HepG2 (cell line): ENCODE data around the gene SEPHS2. TPM values are rescaled to one million over a fixed set of nuclear protein-coding genes. Genes with fewer than 3 reads are reported as not detected.

ENCODE experiments used
- CENPT ChIP-seq: sonication (generic); formaldehyde crosslinking; IDR thresholded peaks from 2 replicates; pipeline ENCODE4 v1.8.0; 2022; ENCODE audit warnings: low read depth, mild to moderate bottlenecking, moderate library complexity, missing genetic modification reagents
- ETV5 ChIP-seq: IDR thresholded peaks from 2 replicates; pipeline ENCODE4 v1.6.1; 2018; ENCODE audit warnings: missing biosample characterization, missing genetic modification reagents, inconsistent platforms, borderline replicate concordance
- FOXC1 ChIP-seq: sonication (generic); formaldehyde crosslinking; IDR thresholded peaks from 2 replicates; pipeline ENCODE4 v1.8.0; 2022; ENCODE audit warnings: mild to moderate bottlenecking, missing genetic modification reagents, borderline replicate concordance
- GPN1 ChIP-seq: sonication (generic); formaldehyde crosslinking; IDR thresholded peaks from 2 replicates; pipeline ENCODE4 v1.5.1; 2020; ENCODE audit warnings: missing genetic modification reagents, borderline replicate concordance
- JDP2 ChIP-seq: sonication (generic); formaldehyde crosslinking; IDR thresholded peaks from 2 replicates; pipeline ENCODE4 v1.8.1; 2022; ENCODE audit warnings: missing genetic modification reagents, borderline replicate concordance
- KDM4B ChIP-seq: sonication (generic); formaldehyde crosslinking; IDR thresholded peaks from 2 replicates; pipeline ENCODE4 v1.4.0; 2020; ENCODE audit warnings: missing genetic modification reagents
- KDM5B ChIP-seq: sonication (generic); formaldehyde crosslinking; IDR thresholded peaks from 2 replicates; pipeline ENCODE4 v1.4.0; 2020; ENCODE audit warnings: missing genetic modification reagents, mild to moderate bottlenecking, borderline replicate concordance
- PCBP2 ChIP-seq: fragments of 200-400 bp; formaldehyde crosslinking; optimal IDR thresholded peaks from 2 replicates; pipeline ENCODE3; 2018; ENCODE audit warnings: low read length, low read depth; ENCODE audit not compliant: poor library complexity, severe bottlenecking
- RAD51 ChIP-seq: fragments of 450-650 bp; IDR thresholded peaks from 2 replicates; pipeline ENCODE4 v1.6.1; 2016; ENCODE audit warnings: borderline replicate concordance
- REL ChIP-seq: sonication (generic); formaldehyde crosslinking; conservative IDR thresholded peaks from 2 replicates; pipeline ENCODE4 v1.8.0; 2022; ENCODE audit warnings: mild to moderate bottlenecking, missing genetic modification reagents, moderate library complexity
- SIN3A ChIP-seq: IDR thresholded peaks from 2 replicates; pipeline ENCODE4 v1.6.1; 2011; ENCODE audit warnings: low read depth, mild to moderate bottlenecking, control low read depth, low read length, borderline replicate concordance
- TBX2 ChIP-seq: sonication (generic); formaldehyde crosslinking; IDR thresholded peaks from 2 replicates; pipeline ENCODE4 v1.5.0; 2020; ENCODE audit warnings: missing genetic modification reagents, mild to moderate bottlenecking, borderline replicate concordance
- ZFP36L1 ChIP-seq: sonication (generic); formaldehyde crosslinking; IDR thresholded peaks from 2 replicates; pipeline ENCODE4 v1.8.0; 2022; ENCODE audit warnings: mild to moderate bottlenecking, missing genetic modification reagents, moderate library complexity
- ZNF790 ChIP-seq: sonication (generic); formaldehyde crosslinking; IDR thresholded peaks from 2 replicates; pipeline ENCODE4 v1.8.0; 2022; ENCODE audit warnings: missing genetic modification reagents, mild to moderate bottlenecking, borderline replicate concordance
- polyA plus RNA-seq, 8 experiments: library from polyadenylated mRNA; depleted of rRNA in 3 of 8; stranded (reverse) in 7 of 8; unstranded in 1 of 8; fragments of >200 nt; fragmentation: Illumina TruSeq in 4 of 8; extraction: Trizol in 4 of 8; gene quantifications; 2 replicates each; pipeline versions ENCODE4 v1.2.1 to v1.2.3, GENCODE V29; 2011 to 2016; ENCODE audit warnings: low read depth in 4 of 8, missing spikeins in 1 of 8, mixed read lengths in 1 of 8; ENCODE audit not compliant: insufficient read depth in 1 of 8
- total RNA-seq, 5 experiments: library from RNA; depleted of rRNA; stranded (reverse); fragments of >200 nt; fragmentation: Illumina TruSeq; extraction: Trizol; gene quantifications; 2 replicates each; pipeline ENCODE4 v1.2.3, GENCODE V29; 2016; ENCODE audit warnings: low read depth in 1 of 5
- TF ChIP-seq, protein P1 (sequence below): sonication (generic); formaldehyde crosslinking; IDR thresholded peaks from 2 replicates; pipeline ENCODE4 v1.4.0; 2020; ENCODE audit warnings: mild to moderate bottlenecking, missing genetic modification reagents
- TF ChIP-seq, protein P2 (sequence below): sonication (generic); formaldehyde crosslinking; IDR thresholded peaks from 2 replicates; pipeline ENCODE4 v1.9.0; 2022; ENCODE audit warnings: low read depth, missing genetic modification reagents
- TF ChIP-seq, protein P3 (sequence below): sonication (generic); formaldehyde crosslinking; conservative IDR thresholded peaks from 2 replicates; pipeline ENCODE4 v1.8.0; 2022; ENCODE audit warnings: low read depth, missing genetic modification reagents
- TF ChIP-seq, protein P4 (sequence below): sonication (generic); formaldehyde crosslinking; IDR thresholded peaks from 2 replicates; pipeline ENCODE4 v1.8.0; 2022; ENCODE audit warnings: mild to moderate bottlenecking, missing genetic modification reagents, moderate library complexity

The SEPHS2 gene
- total and polyA plus RNA-seq, 2 of the 13 experiments (the other 11 are each of a cell fraction or from before 2014, with no cell fraction given) = 20.7 to 127 TPM

DNA sequence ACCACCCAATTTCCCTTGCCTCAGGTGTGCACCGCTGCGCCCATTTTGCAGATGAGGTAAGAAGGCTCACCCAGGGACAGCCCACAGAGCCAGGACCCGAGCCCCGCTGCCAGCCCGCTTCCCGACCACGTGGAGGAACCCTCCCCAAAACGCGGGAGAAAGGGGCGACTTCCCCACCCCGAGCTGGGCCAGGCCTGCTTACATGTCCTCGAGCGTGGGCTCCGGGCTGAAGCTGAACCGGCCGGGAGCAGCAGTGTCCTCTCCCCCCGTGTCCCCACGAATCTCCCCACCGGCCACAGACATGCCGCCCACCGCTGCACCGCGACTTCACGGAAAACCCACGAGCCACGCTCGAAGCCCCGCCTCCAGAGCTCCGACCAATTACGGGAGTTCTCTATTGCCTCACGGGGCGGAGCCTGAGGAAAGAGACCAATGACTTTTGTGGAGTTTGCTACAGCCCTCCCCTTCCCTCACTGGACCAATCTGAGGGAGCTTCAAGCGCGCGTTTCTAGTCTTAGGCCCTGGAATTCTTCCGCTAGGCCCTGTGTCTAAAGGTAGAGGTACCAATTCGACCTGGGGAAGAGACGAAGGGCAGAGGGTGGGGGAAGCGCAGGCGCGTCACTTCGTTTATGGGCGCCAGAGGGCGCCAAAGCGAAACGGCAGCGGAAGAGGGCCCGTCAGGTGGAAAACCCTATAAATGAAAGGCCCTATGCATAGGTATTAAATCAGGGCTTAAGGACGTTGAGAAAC, 15.8 kb downstream of the SEPHS2 start, which contains the start of gene DCTPP1 (continued):
- TF ChIP-seq, protein P1, sequence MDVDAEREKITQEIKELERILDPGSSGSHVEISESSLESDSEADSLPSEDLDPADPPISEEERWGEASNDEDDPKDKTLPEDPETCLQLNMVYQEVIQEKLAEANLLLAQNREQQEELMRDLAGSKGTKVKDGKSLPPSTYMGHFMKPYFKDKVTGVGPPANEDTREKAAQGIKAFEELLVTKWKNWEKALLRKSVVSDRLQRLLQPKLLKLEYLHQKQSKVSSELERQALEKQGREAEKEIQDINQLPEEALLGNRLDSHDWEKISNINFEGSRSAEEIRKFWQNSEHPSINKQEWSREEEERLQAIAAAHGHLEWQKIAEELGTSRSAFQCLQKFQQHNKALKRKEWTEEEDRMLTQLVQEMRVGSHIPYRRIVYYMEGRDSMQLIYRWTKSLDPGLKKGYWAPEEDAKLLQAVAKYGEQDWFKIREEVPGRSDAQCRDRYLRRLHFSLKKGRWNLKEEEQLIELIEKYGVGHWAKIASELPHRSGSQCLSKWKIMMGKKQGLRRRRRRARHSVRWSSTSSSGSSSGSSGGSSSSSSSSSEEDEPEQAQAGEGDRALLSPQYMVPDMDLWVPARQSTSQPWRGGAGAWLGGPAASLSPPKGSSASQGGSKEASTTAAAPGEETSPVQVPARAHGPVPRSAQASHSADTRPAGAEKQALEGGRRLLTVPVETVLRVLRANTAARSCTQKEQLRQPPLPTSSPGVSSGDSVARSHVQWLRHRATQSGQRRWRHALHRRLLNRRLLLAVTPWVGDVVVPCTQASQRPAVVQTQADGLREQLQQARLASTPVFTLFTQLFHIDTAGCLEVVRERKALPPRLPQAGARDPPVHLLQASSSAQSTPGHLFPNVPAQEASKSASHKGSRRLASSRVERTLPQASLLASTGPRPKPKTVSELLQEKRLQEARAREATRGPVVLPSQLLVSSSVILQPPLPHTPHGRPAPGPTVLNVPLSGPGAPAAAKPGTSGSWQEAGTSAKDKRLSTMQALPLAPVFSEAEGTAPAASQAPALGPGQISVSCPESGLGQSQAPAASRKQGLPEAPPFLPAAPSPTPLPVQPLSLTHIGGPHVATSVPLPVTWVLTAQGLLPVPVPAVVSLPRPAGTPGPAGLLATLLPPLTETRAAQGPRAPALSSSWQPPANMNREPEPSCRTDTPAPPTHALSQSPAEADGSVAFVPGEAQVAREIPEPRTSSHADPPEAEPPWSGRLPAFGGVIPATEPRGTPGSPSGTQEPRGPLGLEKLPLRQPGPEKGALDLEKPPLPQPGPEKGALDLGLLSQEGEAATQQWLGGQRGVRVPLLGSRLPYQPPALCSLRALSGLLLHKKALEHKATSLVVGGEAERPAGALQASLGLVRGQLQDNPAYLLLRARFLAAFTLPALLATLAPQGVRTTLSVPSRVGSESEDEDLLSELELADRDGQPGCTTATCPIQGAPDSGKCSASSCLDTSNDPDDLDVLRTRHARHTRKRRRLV = peak; percentile 64; the same call in 1 of the 2 replicates
- TF ChIP-seq KDM4B (CRISPR knock-in tag) = no peak
- peak; percentile 76 for TF ChIP-seq ETV5 (CRISPR knock-in tag)
- TF ChIP-seq TBX2 = peak; percentile 88; the same call in 1 of the 2 replicates
- TF ChIP-seq JDP2 (CRISPR knock-in tag) = no peak; the same call in 1 of the 2 replicates
- TF ChIP-seq, protein P2, sequence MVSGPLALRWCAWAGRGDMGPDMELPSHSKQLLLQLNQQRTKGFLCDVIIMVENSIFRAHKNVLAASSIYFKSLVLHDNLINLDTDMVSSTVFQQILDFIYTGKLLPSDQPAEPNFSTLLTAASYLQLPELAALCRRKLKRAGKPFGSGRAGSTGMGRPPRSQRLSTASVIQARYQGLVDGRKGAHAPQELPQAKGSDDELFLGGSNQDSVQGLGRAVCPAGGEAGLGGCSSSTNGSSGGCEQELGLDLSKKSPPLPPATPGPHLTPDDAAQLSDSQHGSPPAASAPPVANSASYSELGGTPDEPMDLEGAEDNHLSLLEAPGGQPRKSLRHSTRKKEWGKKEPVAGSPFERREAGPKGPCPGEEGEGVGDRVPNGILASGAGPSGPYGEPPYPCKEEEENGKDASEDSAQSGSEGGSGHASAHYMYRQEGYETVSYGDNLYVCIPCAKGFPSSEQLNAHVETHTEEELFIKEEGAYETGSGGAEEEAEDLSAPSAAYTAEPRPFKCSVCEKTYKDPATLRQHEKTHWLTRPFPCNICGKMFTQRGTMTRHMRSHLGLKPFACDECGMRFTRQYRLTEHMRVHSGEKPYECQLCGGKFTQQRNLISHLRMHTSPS (CRISPR knock-in tag) = no peak; the same call in none of the 2 replicates
- TF ChIP-seq KDM5B = no peak; the same call in 1 of the 2 replicates
- TF ChIP-seq ZFP36L1 (CRISPR knock-in tag) = peak; percentile 93
- no peak for TF ChIP-seq GPN1
- TF ChIP-seq, protein P3, sequence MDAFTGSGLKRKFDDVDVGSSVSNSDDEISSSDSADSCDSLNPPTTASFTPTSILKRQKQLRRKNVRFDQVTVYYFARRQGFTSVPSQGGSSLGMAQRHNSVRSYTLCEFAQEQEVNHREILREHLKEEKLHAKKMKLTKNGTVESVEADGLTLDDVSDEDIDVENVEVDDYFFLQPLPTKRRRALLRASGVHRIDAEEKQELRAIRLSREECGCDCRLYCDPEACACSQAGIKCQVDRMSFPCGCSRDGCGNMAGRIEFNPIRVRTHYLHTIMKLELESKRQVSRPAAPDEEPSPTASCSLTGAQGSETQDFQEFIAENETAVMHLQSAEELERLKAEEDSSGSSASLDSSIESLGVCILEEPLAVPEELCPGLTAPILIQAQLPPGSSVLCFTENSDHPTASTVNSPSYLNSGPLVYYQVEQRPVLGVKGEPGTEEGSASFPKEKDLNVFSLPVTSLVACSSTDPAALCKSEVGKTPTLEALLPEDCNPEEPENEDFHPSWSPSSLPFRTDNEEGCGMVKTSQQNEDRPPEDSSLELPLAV (CRISPR knock-in tag) = no peak
- 0 out of 2 replicates have a peak, but pooled peaks have one; percentile 63 for TF ChIP-seq CENPT (CRISPR knock-in tag)
- TF ChIP-seq FOXC1 (CRISPR knock-in tag) = no peak
- no peak for TF ChIP-seq RAD51
- peak; percentile 70; the same call in 1 of the 2 replicates for TF ChIP-seq ZNF790 (CRISPR knock-in tag)
- TF ChIP-seq SIN3A = peak; percentile 79; the same call in 1 of the 2 replicates
- TF ChIP-seq REL (CRISPR knock-in tag) = peak; percentile 85; the same call in 1 of the 2 replicates
- TF ChIP-seq PCBP2 = no peak
- TF ChIP-seq, protein P4, sequence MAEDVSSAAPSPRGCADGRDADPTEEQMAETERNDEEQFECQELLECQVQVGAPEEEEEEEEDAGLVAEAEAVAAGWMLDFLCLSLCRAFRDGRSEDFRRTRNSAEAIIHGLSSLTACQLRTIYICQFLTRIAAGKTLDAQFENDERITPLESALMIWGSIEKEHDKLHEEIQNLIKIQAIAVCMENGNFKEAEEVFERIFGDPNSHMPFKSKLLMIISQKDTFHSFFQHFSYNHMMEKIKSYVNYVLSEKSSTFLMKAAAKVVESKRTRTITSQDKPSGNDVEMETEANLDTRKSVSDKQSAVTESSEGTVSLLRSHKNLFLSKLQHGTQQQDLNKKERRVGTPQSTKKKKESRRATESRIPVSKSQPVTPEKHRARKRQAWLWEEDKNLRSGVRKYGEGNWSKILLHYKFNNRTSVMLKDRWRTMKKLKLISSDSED (CRISPR knock-in tag) = 0 out of 2 replicates have a peak, but pooled peaks have one; percentile 64
